WERI-Rb-1 (cell line): Measurements from ENCODE around the gene RYR2.

Experiments used
- DNase-seq: peaks from one replicate; pipeline ENCODE4 v3.0.0-alpha.2; 2020
- H3K27ac ChIP-seq: fragments of 250-450 bp; sonication (Bioruptor Pico); 2 replicates; pipeline ENCODE4 v1.5.1; 2020; ENCODE audit warnings: mild to moderate bottlenecking, moderate library complexity
- H3K27me3 ChIP-seq: fragments of 250-450 bp; sonication (Bioruptor Pico); 2 replicates; pipeline ENCODE4 v1.5.1; 2021; ENCODE audit warnings: mild to moderate bottlenecking, low read depth, moderate library complexity; ENCODE audit not compliant: insufficient read depth, severe bottlenecking
- H3K36me3 ChIP-seq: fragments of 250-450 bp; sonication (Bioruptor Pico); 2 replicates; pipeline ENCODE4 v1.5.1; 2020; ENCODE audit warnings: mild to moderate bottlenecking, moderate library complexity
- H3K4me3 ChIP-seq: 2 replicates; pipeline ENCODE4 v1.5.1; 2011; ENCODE audit warnings: low read depth, mild to moderate bottlenecking, control low read depth, low read length
- H3K9me3 ChIP-seq: fragments of 250-450 bp; sonication (Bioruptor Pico); 2 replicates; pipeline ENCODE4 v1.5.1; 2021; ENCODE audit warnings: mild to moderate bottlenecking, moderate library complexity; ENCODE audit not compliant: severe bottlenecking
- CTCF ChIP-seq: IDR thresholded peaks from 2 replicates; pipeline ENCODE4 v1.5.1; 2011; ENCODE audit warnings: low read depth, mild to moderate bottlenecking, control low read depth, inconsistent platforms, low read length

The RYR2 gene

GRCh38 chr1:237877631-237878030 lies 835.6 kb downstream of the RYR2 start:
- no peaks in the 10 kb centered on the region for H3K36me3 ChIP-seq
- no peak for TF ChIP-seq CTCF
- H3K4me3 ChIP-seq: no peak overlapping the region
- DNase-seq: no peak
- no peak overlapping the region for H3K27ac ChIP-seq
- H3K27me3 ChIP-seq: no peaks in the 10 kb centered on the region
- H3K9me3 ChIP-seq: no peaks in the 10 kb centered on the region

GRCh38 chr1:237878406-237878805 lies 836.4 kb downstream of the RYR2 start:
- Histone ChIP-seq H3K27me3 (no peaks in the 10 kb centered on the region), H3K27ac (no peak overlapping the region), H3K4me3 (no peak overlapping the region), H3K36me3 (no peaks in the 10 kb centered on the region), H3K9me3 (no peaks in the 10 kb centered on the region)
- no peak for DNase-seq
- no peak for TF ChIP-seq CTCF

- no peak overlapping the region for H3K27ac ChIP-seq
- DNase-seq: no peak
- no peak for TF ChIP-seq CTCF
- no peaks in the 10 kb centered on the region for H3K27me3 ChIP-seq
- no peaks in the 10 kb centered on the region for H3K9me3 ChIP-seq
- H3K36me3 ChIP-seq: no peaks in the 10 kb centered on the region
- no peak overlapping the region for H3K4me3 ChIP-seq
Observed at GRCh38 chr1:237879195-237879594, 837.2 kb downstream of the RYR2 start.
